Testis (tissue), 2 donors: ENCODE data around the gene PSMD13.

Experiments used
- POLR2A ChIP-seq: fragments of 450-650 bp; IDR thresholded peaks from one replicate; pipeline ENCODE4 v1.6.1; 2017; ENCODE audit warnings: antibody characterized with exemption, mild to moderate bottlenecking, moderate library complexity
- TF ChIP-seq, protein P1 (sequence below), 3 experiments: fragments of 450-650 bp in 2 of 3; fragments of 200-600 bp in 1 of 3; sonication (generic) in 1 of 3; IDR thresholded peaks; one replicate each; pipeline ENCODE4 v1.5.1; 2016 to 2019; ENCODE audit warnings: antibody characterized with exemption in 3 of 3, mild to moderate bottlenecking in 2 of 3, moderate library complexity in 1 of 3

DNA sequence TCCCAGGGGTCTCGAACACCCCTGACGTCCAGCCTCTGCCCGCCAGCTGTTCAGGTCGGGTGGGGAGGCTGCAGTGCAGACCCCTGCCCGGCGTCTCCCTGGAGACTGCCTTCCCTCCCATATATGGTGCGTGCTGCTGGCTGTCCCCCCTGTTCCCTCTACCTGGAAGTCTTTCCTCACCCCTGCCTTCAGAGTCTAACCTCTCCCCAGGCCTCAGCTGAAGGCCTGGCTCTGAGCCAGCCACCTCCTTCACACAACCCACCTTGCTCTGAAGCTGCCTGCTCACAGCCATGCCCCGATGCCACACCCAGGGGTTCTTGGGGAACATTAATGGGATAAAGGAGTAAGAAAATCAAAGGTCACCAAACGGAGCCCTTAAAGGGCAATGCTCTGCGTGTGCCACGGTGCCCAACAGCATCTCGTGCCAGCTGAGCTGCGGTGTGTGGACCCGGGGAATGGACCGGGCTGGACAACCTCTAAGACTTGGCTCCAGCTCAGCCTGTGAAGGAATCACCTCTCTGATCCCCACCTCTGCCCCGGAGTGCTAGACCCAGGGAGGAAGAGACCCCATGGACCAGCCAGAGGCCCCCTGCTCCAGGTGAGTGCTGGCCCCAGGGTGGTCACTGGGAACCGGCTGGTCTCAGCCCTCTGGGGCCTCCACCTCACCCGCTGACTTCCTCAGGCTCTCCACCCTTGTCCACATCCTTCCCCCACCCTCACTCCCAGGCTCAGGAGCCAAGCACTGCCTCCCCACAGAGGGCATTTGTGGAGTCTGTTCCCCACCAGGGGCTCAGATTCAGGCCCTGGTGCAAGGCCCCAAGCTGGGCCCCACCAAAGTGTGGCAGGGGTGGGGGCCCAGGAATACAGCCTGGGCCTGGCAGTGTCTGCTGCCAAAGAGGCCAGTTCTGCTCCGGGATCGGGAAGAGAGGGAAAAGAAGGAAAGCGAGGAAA is 41.5 kb downstream of the PSMD13 start, which contains the start of gene NLRP6:
- TF ChIP-seq, protein P1, sequence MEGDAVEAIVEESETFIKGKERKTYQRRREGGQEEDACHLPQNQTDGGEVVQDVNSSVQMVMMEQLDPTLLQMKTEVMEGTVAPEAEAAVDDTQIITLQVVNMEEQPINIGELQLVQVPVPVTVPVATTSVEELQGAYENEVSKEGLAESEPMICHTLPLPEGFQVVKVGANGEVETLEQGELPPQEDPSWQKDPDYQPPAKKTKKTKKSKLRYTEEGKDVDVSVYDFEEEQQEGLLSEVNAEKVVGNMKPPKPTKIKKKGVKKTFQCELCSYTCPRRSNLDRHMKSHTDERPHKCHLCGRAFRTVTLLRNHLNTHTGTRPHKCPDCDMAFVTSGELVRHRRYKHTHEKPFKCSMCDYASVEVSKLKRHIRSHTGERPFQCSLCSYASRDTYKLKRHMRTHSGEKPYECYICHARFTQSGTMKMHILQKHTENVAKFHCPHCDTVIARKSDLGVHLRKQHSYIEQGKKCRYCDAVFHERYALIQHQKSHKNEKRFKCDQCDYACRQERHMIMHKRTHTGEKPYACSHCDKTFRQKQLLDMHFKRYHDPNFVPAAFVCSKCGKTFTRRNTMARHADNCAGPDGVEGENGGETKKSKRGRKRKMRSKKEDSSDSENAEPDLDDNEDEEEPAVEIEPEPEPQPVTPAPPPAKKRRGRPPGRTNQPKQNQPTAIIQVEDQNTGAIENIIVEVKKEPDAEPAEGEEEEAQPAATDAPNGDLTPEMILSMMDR (IDR thresholded peaks at IDR 0.05): no peak
- no peak for TF ChIP-seq POLR2A
